Dermis blood vessel endothelial cell (primary cell): ENCODE measurements around the gene RIT1. TPM values are rescaled to one million over a fixed set of nuclear protein-coding genes. Genes with fewer than 3 reads are reported as not detected.

ENCODE experiments used
- DNase-seq: peaks from one replicate; pipeline ENCODE4 v3.0.0; 2010
- total RNA-seq: library from RNA; depleted of rRNA; stranded (reverse); fragments of >200 nt; gene quantifications from 2 replicates; pipeline ENCODE4 v1.2.3, GENCODE V29; 2014

RIT1 gene, protein sequence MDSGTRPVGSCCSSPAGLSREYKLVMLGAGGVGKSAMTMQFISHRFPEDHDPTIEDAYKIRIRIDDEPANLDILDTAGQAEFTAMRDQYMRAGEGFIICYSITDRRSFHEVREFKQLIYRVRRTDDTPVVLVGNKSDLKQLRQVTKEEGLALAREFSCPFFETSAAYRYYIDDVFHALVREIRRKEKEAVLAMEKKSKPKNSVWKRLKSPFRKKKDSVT
- total RNA-seq, result 59.4 and 60.6 TPM in 2 replicates

- DNase-seq, result peak; percentile 83
Observed at GRCh38 chr1:155911156-155912055, at the start of gene RIT1. Gene RIT1 (minus strand): TSS chr1:155911349. CDS start chr1:155910761, 588 bp downstream.

- no peak for DNase-seq
Observed at GRCh38 chr1:155960081-155960745, 49.1 kb upstream of the RIT1 start.

- no peak for DNase-seq
Observed at GRCh38 chr1:155957411-155957915, 46.3 kb upstream of the RIT1 start.

- DNase-seq, result no peak
Observed at GRCh38 chr1:155954645-155955044, 43.5 kb upstream of the RIT1 start.

DNA sequence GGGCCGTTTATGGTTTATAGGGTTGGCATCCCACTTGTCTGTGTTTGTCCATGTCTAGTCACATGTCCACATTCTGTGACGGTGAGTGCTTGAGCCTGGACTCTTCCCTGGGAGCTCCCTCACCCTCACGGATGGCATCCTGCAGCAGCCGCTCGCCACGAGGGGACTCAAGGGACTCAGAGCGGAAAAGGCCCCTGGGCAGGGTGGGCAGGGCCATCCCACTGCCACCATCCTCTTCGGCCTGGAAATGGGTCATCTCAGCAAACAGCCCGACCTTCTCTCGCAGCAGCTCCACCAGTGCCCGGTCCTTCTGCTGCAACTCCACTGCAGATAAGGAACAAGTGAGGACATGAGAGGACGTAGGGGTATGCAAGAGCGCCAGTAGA, 41.3 kb upstream of the RIT1 start:
- no peak for DNase-seq

- DNase-seq, result no peak
Observed at GRCh38 chr1:155951753-155952504, 40.8 kb upstream of the RIT1 start.

- DNase-seq, result no peak
Observed at GRCh38 chr1:155950829-155951228, 39.7 kb upstream of the RIT1 start.

- DNase-seq, result no peak
Observed at GRCh38 chr1:155947741-155948140, 36.6 kb upstream of the RIT1 start.

DNA sequence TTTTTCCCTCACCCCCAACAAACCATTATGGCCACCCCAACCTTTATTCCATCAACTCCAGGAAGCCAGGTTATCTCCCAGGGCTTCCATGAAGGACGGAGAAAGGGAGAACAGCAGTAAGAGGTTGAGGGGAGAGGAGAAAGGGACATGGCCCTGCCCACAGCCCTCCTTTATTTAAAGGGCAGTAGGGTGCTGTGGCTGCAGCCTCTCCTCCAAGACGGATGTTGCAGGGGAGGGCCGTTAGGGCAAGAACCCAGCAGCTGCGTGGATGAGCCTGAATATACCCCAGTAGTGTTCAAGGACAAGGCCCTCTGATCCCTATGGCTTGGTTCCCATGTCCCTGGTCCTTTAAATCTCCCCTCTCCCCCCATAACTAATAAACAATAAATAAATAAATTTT, 36.1 kb upstream of the RIT1 start:
- no peak for DNase-seq

DNA sequence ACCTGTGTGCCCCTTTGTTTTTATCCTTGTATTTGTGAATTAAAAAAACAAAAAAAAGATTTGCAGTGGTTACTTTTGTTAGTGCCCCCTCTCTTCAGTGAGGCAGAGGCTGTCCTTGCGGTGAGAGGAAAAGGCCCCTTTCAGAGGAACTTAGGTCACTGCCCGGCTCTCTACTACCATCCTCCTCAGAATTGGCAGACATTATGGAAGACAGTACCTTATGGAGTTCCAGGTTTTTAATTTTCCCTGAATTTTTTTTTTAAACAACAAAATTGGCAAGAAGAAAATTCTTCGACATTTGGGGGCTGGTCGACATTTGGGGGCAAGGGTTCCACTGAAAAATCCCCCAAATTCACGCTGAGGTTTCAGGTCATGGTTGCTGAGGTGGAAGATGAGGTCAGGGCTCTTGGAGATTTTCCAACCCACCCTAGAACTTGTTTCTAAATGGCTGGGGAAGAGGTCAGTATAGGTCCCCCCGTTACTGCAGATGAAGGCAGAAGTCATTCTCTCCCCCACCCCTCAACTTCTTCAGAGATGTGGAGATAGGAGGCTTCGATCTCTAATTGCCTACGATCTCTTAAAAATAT, 35.6 kb upstream of the RIT1 start:
- no peak for DNase-seq

- DNase-seq, result no peak
Observed at GRCh38 chr1:155944444-155944799, 33.3 kb upstream of the RIT1 start.

- no peak for DNase-seq
Observed at GRCh38 chr1:155942578-155943141, 31.5 kb upstream of the RIT1 start.

DNA sequence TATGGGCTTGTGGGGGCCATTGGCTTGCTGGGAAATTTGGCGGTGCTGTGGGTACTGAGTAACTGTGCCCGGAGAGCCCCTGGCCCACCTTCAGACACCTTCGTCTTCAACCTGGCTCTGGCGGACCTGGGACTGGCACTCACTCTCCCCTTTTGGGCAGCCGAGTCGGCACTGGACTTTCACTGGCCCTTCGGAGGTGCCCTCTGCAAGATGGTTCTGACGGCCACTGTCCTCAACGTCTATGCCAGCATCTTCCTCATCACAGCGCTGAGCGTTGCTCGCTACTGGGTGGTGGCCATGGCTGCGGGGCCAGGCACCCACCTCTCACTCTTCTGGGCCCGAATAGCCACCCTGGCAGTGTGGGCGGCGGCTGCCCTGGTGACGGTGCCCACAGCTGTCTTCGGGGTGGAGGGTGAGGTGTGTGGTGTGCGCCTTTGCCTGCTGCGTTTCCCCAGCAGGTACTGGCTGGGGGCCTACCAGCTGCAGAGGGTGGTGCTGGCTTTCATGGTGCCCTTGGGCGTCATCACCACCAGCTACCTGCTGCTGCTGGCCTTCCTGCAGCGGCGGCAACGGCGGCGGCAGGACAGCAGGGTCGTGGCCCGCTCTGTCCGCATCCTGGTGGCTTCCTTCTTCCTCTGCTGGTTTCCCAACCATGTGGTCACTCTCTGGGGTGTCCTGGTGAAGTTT, 30.8 kb upstream of the RIT1 start:
- DNase-seq, result no peak

GRCh38 chr1:155940993-155941844, 30.1 kb upstream of the RIT1 start, which contains the start of gene RXFP4:
Gene RXFP4 (plus strand): TSS chr1:155941638. CDS start chr1:155941710, 72 bp downstream.
- no peak for DNase-seq

DNA sequence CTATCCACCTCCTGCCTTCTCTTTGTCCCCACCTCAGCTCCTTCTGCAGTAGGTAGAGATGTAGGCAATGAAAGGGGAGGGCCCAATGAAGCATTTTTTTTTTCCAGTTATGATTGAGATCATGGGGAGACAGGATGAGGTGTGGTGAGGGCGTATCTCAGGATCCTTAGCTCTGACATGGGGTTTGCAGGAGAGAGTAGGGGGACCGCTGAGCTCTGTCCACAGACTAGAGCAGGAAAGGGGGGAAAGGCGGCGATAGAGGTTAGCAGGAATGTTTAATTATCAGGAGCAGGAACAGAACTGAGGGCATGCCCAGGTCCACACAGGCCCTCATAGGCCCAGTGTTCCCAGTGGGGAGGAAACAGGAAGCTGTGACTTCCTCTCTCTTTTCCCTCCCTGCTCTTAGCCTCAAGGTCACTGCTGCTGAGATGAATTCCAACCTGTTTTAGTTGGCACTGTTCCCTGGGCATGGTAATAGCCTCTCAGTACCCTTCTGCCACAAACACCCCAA, 29.4 kb upstream of the RIT1 start:
- DNase-seq, result peak; percentile 81

DNA sequence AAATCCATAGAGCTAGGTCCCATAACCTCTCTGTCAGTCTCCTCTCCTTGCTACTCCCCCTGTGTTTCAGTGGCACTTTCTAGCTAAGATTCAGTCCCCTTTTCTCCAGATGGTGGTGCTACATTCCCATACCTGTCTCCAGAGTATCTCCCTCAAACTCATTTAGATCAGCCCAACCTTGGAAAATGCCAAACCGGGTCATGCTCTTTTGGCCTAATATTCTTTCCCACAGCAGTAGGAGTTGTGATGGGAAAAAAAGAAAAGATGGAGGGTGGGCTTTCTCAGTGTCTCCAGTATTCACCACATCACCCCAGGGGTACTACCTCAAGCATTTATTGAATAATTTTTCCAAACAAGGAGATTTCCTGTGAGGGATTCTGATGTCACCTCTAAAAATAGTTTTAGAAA, 27.1 kb upstream of the RIT1 start:
- peak; percentile 90 for DNase-seq

GRCh38 chr1:155934936-155935590, 23.9 kb upstream of the RIT1 start:
- DNase-seq, result no peak

DNA sequence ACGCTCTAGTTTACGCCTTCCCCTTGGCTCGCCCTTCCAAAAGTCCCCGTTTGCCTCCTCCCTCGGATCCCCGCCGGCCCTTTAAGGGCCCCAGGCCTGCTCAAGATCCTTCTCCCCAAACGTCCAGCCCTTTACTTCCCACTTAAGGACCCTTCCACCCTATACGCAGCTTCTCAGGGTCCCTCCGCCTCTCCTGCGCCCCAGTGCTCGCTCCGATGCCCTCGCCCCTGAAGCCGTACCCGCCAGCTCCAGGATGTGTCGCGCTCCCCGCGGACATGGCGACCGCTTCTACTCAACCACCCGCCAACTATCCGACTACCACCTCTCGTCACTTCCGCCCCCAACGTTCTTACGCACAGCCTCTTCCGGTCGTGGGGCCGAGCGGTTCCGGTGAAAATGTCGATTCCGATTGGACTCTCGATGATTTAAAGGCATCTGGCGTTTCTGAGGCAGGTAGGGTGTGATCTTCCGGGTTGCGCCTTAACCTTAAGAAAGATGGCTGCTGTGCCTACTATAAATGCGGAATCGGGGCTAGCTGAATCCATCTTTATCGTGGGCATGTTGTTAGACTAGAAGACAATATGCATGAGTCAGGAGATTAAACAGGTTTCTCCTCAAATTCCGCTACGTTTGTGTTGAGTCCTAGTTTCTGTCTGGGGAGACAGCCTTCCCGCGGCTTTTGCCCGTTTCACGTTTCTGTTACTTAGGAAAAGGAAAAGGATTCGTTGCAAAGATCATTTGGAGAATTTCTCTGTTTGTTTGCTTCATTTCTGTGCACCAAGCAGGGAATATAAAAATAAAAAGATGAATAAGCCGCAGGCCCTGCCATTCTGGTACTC, 23.2 kb upstream of the RIT1 start, which contains the start of gene KHDC4:
Gene KHDC4, minus strand, starts transcription at position 317 of the 839 bp plus-strand sequence. Its CDS starts 40 bp downstream, at position 277.
- peak; percentile 100 for DNase-seq
